Measurements from ENCODE around the gene PRRT1.

The PRRT1 gene

DNA sequence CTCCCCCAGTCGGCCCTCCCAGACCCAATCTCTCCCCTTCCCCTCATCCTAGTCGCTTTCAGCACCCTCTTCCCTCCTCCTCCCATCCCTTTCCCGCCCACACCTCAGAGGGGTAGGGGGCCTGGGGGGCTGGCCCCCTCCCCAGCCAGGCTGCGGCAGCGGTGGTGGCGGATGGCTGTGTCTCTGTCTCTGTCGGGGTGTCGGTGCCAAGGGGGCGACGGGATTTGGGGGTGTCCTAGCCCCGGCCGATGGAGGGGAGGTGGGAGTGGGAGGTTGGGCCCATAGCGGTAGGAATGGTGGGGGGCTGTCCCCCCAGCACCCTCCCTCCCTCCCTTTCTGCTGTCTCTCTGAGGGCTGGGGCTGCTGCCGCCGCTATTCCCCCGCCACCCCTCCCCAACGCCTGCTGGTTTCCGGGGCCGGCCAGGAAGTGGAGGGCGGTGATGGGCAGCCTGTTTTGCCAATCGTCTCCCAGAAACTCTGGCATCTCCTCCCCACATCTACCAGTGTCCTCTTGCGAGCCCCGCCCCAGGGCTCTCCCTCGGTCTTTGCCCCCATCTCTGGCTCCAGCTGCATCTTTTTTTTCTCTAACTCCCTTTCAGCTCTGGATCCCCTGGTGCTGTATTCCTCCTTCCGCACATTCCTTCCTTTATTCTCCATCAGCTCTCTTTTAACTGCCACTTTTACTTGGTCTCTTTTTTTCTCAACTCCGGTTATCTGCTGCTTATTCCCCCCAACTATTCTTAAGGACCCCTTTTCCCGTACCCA is 24.2 kb upstream of the PRRT1 start, which contains the start of gene AGPAT1:
Gene AGPAT1, minus strand, starts transcription at position 374 of the 765 bp plus-strand sequence. CDS start 4,588 bp downstream, outside the sequence.
- peak; percentile 95 for DNase-seq (ENCODE audit: low read depth)

DNA sequence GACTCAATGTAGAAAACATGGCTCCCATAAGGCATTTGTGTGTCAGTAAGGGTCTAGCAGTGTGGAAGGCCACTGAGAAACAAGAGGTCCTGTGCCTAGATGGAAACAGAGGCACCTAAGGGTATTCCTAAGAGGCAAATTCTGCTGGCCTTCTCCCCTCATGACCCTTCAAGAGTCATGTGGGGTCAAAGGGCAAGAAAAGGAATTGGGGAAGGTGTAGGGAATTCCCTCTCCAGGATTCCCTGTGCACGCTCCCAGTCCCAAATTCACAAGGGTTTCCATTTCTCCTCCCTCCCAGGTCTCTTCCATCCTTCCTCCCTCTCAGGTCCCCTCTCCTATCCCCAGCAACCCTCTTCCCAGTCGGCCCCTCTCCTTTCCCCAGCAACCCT is 23.6 kb upstream of the PRRT1 start:
- DNase-seq (ENCODE audit: low read depth), result no peak

DNA sequence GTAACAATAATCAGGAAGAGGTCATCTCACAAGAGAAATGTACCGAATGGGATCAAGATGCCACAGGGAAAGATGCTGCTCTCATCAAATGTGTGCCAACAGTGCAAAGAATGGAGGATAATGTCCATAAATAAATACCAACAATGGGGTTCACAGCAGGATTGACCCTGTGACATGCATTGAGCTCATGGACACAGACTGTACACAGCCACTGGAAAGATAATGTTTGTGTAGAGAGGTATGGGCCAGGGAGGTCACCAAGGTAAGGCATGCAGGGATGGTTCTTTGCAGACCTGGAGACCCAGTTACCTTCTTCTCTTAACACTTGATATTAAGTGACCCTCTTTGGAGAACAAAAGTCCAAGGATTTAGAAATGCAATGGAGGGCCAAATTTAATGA is 22.7 kb upstream of the PRRT1 start:
- no peak for DNase-seq (ENCODE audit: low read depth)

DNA sequence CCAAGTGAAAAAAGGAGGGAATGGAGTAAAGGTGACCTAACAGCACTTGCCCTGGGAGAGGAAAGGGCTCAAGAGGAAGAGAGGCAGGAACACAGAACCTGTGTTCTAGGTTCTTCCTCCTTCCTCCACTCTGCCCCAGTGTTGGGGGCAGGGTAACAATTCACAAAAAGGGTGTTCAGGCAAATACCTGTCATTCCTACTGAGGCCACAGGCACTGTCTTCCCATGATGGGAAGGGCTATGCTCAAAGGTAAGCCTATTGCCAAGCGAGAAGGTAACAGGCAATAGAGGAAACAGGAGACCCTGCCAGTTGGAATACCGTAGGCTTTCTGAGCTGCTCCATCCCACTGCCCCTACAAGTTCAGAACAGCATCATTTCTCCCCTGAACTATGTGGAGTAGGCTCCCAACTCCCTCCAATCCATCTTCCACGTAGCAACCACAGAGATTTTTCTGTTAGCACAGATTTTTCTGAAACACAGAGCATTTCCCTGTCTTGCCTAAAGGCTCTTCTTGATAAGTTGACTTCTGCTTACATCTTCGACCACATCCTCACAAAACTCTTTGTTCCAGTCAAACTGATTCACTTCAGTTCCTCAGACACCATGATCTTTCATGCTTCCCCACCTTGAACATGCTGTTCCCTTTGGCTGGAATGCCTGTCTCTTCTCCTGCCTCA is 21.4 kb upstream of the PRRT1 start:
- DNase-seq (ENCODE audit: low read depth), result no peak

DNA sequence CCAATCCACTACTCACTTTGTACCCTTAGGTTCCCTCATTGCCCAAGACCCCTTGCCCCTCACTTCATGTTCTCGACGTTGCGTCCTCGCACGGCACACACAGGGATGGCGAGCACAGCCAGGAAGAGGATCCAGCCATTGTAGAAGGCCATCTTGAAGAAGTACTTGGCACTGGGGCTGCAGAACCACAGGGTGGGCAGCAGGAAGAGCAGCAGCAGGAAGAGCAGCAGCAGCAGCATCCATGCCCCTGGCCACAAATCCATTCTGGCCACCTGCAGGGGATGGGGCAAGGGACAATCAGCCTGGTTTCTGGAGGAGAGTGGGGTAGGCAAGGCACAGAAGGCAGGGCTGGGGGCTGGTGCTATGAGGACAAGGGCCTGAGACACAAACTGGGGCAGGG is 19.5 kb upstream of the PRRT1 start:
- DNase-seq (ENCODE audit: low read depth), result no peak

DNA sequence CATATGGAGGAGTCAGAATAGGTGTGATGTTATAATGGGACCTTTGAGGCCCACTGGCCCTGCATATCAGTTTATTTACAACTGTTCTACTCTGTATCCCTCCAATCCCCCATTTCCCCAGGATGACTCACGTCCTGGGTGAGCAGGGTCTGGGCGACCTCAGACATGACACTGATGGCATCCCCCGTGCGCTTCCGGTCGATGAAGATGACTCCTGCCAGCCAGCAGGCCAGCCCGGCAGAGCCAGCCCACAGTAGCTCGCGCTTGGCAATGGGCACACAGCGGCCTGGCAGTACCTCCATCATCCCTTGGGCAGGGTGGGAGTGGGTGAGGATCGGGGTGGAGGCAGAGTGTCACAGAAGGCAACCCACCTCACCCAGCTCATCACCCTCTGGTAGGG is 18.6 kb upstream of the PRRT1 start:
- no peak for DNase-seq (ENCODE audit: low read depth)

DNA sequence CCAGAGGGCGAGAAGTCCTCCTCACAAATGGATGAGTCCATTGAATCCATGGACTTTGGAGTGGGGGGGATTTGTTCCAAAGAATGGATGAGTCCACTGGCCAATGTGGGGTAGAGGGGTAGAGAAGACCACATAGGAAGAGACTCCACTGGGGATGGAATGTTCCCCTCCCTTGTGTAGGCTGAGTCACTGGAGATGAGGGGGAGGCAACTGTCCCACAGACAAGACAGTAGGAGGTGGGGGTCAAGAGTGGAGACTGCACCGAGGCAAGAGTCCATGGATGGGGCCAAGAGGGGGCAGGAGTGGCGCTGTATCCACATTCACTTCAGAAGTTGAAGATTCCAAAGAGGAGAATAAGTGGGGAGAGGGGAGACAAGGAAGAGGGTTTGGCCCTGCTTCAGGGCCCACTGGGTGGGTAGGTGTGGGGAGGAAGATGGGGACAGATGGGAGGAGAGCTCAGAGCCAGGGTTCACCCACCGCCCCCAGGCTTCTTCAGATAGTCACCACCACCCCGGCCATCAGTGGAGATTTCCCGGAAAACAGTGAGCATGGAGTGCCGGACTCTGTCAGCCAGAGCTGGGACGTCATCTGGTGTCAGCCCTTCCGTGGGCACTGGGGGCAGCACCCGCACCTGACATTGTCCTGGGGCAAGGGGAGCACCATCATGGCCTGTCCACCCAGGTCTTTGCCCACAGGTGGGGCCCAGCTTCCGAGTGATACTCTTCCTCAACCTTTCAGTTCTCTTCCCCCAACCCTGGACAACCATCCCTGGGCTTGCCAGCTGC is 17.3 kb upstream of the PRRT1 start:
- DNase-seq (ENCODE audit: low read depth), result no peak

DNA sequence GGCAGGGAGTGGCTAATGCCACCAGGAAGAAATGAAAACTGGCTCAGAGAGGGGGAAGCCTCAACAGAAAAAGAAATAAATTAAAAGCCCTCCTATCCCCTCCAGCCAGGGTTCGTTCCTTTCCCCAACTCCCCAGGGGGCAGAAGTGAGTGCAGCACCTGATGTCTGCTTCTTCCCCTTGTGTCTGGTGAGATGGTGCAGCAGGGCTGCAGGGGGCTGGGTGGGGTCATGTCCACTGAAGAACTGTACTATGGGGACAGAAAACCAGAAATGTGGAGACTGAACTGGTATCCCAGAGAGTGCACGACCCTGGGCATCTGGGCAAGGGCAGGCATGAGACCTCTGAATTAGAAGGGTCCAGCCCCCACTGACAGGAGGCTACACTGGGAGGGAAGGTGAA is 16.6 kb upstream of the PRRT1 start:
- DNase-seq (ENCODE audit: low read depth), result no peak

DNA sequence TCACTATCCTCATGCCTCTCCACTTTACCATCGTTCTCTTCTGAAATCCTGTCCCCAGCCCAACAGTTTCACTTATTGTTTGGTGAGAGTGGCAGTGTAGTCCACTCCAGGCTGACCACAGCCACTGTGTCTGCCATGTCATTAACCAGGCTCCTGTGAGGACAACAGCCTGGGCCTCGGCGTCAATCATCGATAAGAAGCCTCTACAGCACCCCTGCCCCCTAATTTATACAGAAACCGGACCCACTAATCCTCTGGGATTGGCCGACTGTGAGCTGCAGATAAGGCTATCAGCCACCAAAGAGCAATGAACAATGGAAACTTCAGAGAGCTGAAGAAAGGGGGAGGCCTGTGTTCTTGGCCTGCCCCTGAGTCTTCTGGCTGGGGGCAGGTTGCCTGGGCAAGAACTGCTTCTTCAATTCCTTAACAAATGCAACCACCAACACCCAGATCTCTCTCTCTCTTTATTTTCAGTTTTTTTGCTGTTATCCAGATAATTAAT is 16.1 kb upstream of the PRRT1 start:
- DNase-seq (ENCODE audit: low read depth), result no peak

DNA sequence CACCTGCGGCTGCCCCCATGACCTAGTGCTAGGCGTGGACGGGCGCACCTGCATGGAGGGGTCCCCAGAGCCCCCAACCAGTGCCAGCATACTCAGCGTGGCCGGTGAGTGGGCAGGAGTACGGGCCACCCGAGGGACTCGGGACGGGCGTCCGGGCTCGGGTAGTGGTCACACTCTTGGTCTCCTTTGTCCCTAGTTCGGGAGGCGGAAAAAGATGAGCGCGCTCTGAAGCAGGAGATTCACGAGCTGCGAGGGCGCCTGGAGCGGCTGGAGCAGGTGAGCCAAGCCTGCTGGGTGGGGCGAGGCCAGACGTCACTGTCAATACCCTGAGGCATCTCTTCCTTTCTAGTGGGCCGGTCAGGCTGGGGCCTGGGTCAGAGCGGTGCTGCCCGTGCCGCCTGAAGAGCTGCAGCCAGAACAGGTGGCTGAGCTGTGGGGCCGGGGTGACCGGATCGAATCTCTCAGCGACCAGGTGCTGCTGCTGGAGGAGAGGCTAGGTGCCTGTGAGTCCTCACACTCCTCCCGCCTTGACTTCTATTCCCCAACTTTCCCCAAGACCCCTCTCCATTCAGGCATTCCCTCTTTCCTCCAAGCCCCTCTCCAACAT is 15.5 kb upstream of the PRRT1 start:
- no peak for DNase-seq (ENCODE audit: low read depth)

DNA sequence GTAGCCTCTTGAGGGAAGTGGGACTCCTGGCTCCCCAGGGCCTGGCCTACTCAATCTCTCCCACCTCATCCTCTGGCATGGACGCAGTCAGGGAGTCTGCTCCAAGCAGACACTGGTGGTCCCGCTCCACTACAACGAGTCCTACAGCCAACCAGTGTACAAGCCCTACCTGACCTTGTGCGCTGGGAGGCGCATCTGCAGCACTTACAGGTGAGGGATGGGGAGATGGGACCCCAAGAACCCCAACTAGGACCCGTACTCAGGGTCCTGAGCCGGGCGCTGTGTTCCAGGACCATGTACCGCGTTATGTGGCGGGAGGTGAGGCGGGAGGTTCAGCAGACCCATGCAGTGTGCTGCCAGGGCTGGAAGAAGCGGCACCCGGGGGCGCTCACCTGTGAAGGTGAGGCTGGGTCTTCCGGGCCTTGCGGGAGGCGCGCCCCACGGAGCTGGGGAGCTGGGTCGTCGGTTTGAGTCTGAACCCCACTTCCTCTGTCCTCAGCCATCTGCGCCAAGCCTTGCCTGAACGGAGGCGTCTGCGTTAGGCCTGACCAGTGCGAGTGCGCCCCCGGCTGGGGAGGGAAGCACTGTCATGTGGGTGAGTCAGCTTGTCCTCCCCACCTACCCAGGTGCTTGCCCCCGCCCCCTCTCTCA is 14.8 kb upstream of the PRRT1 start:
- DNase-seq (ENCODE audit: low read depth), result no peak

DNA sequence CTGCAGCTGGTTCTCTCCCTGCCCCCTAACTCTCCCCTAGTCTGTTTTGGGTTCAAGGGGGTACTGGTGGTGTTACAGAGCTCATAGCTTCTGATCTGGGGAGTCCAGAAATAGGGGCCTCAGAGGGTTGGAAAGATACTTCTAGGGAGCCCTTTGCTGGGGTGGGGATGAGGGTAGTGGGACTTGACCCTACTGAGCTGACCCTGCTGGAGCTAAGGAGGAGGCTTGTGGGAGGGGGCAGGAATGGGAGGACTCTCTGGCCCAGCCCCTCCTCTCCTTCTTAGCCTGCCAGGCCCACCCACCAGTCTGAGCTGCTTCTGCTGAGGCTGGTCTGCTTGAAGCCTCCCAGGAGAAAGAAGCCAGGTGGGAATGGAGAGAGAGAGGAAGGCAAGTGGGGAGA is 12.6 kb upstream of the PRRT1 start, which contains the start of gene EGFL8:
Gene EGFL8, plus strand, starts transcription at position 301 of the 400 bp plus-strand sequence. CDS start 1,571 bp downstream, outside the sequence.
- DNase-seq (ENCODE audit: low read depth), result no peak

DNA sequence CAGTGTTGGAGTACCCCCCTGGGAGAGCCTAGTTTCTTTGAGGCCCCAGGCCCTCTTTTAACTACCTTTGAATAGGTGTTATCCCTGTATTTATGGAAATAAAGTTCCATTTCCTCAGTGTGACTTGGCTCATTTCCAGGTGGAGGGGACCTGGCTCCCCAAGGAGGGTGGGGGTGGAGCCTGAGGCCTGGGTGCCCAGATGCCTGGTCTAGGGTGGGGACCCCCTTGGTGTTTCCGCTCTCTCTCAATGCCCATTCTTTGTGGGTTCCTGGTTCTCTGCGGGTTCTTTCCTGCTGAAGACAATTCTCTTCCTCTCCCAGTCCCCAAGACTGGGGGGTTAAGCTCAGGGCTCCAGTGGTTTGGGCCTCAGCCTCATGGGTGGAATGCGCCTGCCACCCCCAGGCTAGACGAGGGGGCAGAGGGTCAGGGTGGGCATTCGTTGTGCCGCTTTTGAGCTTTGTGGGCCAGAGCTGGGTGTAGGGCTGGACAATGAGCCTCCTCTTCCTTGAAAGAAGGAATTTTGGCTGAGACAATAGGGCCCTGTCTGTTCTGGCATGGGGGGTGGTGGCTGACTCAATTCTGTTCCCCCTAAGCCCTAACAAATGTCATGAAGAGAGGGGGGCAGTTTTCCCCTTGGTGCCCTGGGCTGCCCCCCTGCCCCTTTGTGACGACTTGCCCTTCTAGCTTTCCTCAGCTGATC is 12.0 kb upstream of the PRRT1 start:
- no peak for DNase-seq (ENCODE audit: low read depth)

DNA sequence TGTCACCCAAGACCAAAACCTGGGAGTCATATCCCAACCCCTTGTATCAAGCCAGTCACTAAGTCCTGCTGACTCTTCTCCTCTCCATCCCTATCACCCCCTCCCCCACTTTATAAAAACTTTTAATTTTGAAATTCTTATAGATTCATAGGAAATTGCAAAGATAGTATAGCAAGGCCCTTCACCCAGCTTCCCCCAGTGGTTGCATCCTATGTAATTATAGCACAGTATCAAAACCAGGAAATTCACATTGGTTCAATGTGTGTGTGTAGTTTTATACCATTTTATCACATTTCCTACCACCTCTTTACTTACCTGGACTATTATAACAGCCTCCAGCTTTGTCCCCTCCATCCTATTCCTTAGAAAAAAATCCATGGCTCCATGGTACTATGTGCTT is 6.3 kb upstream of the PRRT1 start:
- no peak for DNase-seq (ENCODE audit: low read depth)

DNA sequence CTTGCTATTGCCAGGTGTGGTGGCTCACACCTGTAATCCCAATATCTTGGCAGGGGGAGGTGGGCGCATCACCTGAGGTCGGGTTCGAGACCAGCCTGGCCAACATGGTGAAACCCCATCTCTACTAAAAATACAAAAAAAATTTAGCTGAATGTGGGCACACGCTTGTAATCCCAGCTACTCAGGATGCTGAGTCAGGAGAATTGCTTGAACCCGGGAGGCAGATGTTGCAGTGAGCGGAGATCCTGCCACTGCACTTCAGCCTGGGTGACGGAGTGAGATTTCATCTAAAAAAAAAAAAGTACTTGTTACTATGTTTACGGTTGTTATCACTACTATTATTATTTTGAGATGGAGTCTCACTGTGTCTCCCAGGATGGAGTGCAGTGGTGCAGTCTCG is 5.2 kb upstream of the PRRT1 start:
- DNase-seq (ENCODE audit: low read depth), result no peak

DNA sequence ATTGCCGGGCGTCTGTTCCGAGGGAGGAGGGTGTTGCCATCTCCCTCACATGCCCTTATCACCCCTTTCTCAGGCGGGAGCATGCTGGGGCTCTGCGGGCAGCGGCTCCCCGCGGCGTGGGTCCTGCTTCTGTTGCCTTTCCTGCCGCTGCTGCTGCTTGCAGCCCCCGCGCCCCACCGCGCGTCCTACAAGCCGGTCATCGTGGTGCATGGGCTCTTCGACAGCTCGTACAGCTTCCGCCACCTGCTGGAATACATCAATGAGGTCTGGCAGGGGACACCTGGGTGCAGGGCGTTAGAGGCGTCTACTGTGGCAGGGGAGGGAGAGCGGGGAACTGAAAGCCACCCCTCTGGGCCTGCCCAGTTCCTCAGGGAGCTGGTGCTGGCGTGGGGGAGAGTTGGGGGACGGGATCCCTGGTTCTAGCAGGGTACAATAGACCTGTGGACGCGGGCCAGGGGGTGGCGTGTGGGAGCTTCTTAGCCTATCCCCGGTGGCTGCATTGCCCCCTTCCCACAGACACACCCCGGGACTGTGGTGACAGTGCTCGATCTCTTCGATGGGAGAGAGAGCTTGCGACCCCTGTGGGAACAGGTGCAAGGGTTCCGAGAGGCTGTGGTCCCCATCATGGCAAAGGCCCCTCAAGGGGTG is 2.9 kb upstream of the PRRT1 start:
- peak; percentile 47 for DNase-seq (ENCODE audit: low read depth)

DNA sequence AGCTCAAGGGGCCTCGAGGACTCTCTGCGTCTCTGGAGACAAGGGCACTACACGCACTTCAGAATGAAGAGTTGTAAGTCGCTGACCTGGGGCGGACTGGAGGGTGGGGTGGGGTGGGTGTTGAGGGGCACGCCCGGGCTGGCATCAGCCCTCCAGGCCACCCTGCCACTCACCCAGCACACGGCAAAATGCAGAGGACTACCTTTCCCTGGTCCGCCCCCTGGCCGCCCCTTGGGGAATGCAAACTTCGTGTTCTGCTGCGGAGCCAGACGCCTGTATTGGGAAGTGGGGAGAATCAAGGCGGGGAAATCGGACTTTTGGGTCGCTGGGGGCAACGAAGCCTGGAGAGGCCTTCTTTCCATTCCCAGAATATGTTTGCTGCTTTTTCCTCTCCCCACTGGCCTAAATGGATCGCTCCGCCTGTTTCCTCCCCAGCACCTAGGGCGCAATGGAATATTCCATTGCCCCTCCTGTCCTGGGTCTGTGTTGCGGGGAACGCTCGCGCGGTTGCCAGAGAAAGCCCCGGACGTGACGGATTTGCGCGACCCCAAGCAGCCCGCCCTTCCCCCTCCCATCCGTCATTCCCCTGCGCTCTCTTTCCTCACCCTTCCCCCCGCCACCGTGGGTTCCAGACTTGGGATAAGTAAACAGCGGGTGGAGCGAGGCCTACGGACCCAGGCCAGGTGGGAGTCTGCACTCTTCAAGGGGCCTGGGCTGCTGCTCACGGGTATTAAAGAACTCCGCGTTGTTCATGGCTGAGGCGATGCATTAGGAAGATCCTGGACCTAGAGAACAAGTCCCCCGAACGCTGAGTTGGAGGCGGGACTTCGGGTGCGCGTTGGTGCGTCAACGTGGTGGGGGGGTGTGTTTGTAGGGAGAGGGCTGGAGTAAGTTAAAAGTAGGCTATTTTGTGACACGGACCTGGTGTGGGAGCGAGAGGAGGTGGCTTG is 2.1 kb upstream of the PRRT1 start, which contains the start of gene PPT2:
Gene PPT2, plus strand, starts transcription at position 578 of the 950 bp plus-strand sequence. CDS start 454 bp downstream, outside the sequence.
- DNase-seq (ENCODE audit: low read depth), result peak; percentile 57

DNA sequence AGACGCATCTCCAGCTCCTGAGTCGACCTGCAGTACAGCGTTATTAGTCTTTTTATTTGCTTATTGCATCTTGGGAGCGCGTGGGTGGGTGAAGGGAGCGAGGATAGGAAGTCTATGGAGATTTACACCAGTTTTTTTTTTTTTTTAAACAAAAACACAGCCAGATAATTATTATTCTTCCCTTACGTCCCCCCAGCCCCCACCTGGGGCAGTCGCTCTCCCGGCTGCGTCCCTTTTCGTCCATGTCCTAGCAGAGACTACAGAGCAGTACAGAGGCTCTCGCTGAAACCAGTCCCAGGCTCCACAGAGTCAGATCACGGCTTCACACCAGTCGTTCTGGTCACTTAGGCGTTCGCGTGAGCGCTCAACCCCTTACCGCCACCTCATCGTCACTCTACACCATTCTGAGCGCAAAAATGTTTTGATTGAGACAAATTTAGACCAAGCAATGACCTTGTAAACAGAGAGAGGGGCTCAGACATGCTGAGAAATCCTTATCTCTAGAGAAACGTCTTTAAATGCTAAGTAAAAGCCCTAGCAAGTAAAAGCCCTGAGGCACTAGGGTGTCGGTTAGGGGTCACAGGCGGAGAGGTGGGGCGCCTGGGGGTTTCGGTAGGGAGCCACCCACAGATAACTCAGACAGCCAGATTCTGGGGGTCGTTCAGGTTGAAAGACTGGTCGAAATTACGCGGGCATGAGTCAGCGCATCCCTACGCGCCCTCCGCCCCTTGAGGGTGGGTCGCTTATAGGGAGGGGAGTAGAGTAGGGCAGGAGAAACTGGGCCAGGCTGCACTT is 1.2 kb upstream of the PRRT1 start:
- no peak for DNase-seq (ENCODE audit: low read depth)

All from T follicular helper cell (primary cell).